ENCODE measurements around the gene TRIM14.

TRIM14 gene

GRCh38 chr9:98071737-98072136 lies 47.3 kb downstream of the TRIM14 start:
- in situ Hi-C loops (cut with MboI; ENCODE audit: low sequenced_read_pairs, unreplicated experiment) = loop anchor here (5.0 kb wide), 1 partner anchor 186 kb away; the partner anchor contains the start of gene TBC1D2
- TF ChIP-seq CTCF (IDR thresholded peaks at IDR 0.05; ENCODE audit: borderline replicate concordance, control extremely low read depth, extremely low read depth, insufficient read depth, missing control alignments) = no peak
- peak; percentile 2 for DNase-seq (ENCODE audit: low spot score)

GRCh38 chr9:98070704-98071103 lies 48.3 kb downstream of the TRIM14 start:
- no peak for TF ChIP-seq CTCF (IDR thresholded peaks at IDR 0.05; ENCODE audit: borderline replicate concordance, control extremely low read depth, extremely low read depth, insufficient read depth, missing control alignments)
- in situ Hi-C loops (cut with MboI; ENCODE audit: low sequenced_read_pairs, unreplicated experiment) = loop anchor here (5.0 kb wide), 1 partner anchor 187 kb away; the partner anchor contains the start of gene TBC1D2
- DNase-seq (ENCODE audit: low spot score) = no peak

GRCh38 chr9:98069551-98069950 lies 49.5 kb downstream of the TRIM14 start:
- no peak for TF ChIP-seq CTCF (IDR thresholded peaks at IDR 0.05; ENCODE audit: borderline replicate concordance, control extremely low read depth, extremely low read depth, insufficient read depth, missing control alignments)
- in situ Hi-C loops (cut with MboI; ENCODE audit: low sequenced_read_pairs, unreplicated experiment) = no loop called here
- no peak for DNase-seq (ENCODE audit: low spot score)

- in situ Hi-C loops (cut with MboI; ENCODE audit: low sequenced_read_pairs, unreplicated experiment) = no loop called here
- no peak for DNase-seq (ENCODE audit: low spot score)
- TF ChIP-seq CTCF (IDR thresholded peaks at IDR 0.05; ENCODE audit: borderline replicate concordance, control extremely low read depth, extremely low read depth, insufficient read depth, missing control alignments) = no peak
These were observed 51.8 kb downstream of the TRIM14 start for GRCh38 chr9:98067184-98067583.

- no peak for TF ChIP-seq CTCF (IDR thresholded peaks at IDR 0.05; ENCODE audit: borderline replicate concordance, control extremely low read depth, extremely low read depth, insufficient read depth, missing control alignments)
- in situ Hi-C loops (cut with MboI; ENCODE audit: low sequenced_read_pairs, unreplicated experiment) = no loop called here
- DNase-seq (ENCODE audit: low spot score) = no peak
These were observed 52.8 kb downstream of the TRIM14 start for GRCh38 chr9:98066235-98066634.

- no peak for DNase-seq (ENCODE audit: low spot score)
- no peak for TF ChIP-seq CTCF (IDR thresholded peaks at IDR 0.05; ENCODE audit: borderline replicate concordance, control extremely low read depth, extremely low read depth, insufficient read depth, missing control alignments)
- in situ Hi-C loops (cut with MboI; ENCODE audit: low sequenced_read_pairs, unreplicated experiment) = no loop called here
These were observed 54.2 kb downstream of the TRIM14 start for GRCh38 chr9:98064623-98065392.

All from GM13976 (cell line).